Uterus (tissue), 4 donors: ENCODE data around the gene TSGA10. TPM values are rescaled to one million over a fixed set of nuclear protein-coding genes. Genes with fewer than 3 reads are reported as not detected.

Experiments used
- DNase-seq, 2 donors: peaks; one replicate each; pipeline ENCODE4 v3.0.0-alpha.2; 2019 to 2020
- H3K27ac ChIP-seq, 2 donors: fragments of 200-600 bp; sonication (generic); 1 replicate in 1 of 2; 2 replicates in 1 of 2; pipeline ENCODE4 v1.5.1; 2016 to 2018
- H3K27me3 ChIP-seq, 2 donors: fragments of 200-600 bp; sonication (generic); one replicate each; pipeline ENCODE4 v1.5.1; 2018 to 2019; ENCODE audit warnings: control low read depth in 1 of 2
- H3K36me3 ChIP-seq, 2 donors: fragments of 200-600 bp; sonication (generic); one replicate each; pipeline ENCODE4 v1.5.1; 2019; ENCODE audit warnings: control low read depth in 1 of 2
- H3K4me1 ChIP-seq, 2 donors: fragments of 200-600 bp; sonication (generic); one replicate each; pipeline ENCODE4 v1.5.1; 2018 to 2019; ENCODE audit warnings: control low read depth in 1 of 2
- H3K4me3 ChIP-seq, 2 donors: fragments of 200-600 bp; sonication (generic); 1 replicate in 1 of 2; 2 replicates in 1 of 2; pipeline ENCODE4 v1.5.1; 2018 to 2019; ENCODE audit warnings: mild to moderate bottlenecking in 1 of 2
- H3K9me3 ChIP-seq, 2 donors: fragments of 200-600 bp; sonication (generic); one replicate each; pipeline ENCODE4 v1.5.1; 2019; ENCODE audit warnings: control low read depth in 1 of 2
- CTCF ChIP-seq, 4 experiments: fragments of 200-600 bp in 2 of 4; fragments of 450-650 bp in 2 of 4; sonication (generic) in 2 of 4; IDR thresholded peaks; one replicate each; pipeline ENCODE4 v1.5.1; 2016 to 2019; ENCODE audit warnings: antibody characterized with exemption in 4 of 4, mild to moderate bottlenecking in 2 of 4, moderate library complexity in 1 of 4
- POLR2A ChIP-seq, 2 donors: fragments of 450-650 bp; IDR thresholded peaks; one replicate each; pipeline ENCODE4 v1.6.1; 2016; ENCODE audit warnings: antibody characterized with exemption in 2 of 2, mild to moderate bottlenecking in 1 of 2, moderate library complexity in 1 of 2
- intact Hi-C: fragments of 100-400 bp; cut with DNase I; formaldehyde crosslinking; loops from one replicate; pipeline ENCODE4 v1.15.1; 2023; ENCODE audit warnings: low total_unique reads
- total RNA-seq, 4 donors: library from RNA; depleted of rRNA in 3 of 4; stranded (reverse); fragments of >200 nt in 3 of 4; gene quantifications; one replicate each; pipeline versions ENCODE4 v1.1.0 to v1.2.4, GENCODE V29; 2014 to 2023
- donor health status: DM: yes; HTN: yes; CAD: no.

Gene TSGA10
- total RNA-seq, 4 donors from 2014 or later: 5.9 to 22.5 (median 16.2) TPM

DNA sequence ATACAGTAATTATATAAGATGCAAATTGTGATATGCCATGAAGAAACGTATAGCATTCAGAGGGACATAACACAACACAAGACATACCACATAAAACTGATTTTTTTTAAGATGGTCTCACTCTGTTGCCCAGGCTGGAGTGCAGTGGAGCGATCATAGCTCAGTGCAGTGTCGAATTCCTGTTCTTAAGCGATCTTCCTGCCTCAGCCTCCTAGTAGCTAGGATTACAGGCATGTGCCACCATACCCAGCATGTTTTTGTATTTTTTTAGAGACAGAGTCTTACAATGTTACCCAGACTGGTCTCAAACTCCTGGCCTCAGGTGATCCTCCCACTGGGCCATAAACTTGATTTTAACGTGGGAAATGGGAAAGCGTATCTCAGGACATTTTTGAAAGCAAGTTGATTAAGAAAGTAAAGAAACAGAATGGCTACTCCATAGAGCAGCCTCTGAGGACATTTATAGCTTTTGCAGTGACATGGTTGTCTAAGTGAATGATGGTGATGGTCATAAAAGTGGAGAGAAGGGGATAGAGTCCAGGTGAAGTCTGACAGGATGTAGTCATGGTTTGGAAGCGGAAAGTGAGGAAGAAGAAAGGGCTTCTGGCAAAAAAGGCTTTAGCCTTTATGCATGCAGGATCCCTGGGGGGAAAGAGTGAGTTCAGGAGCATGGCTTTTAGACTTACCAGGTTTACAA, 2.4 kb downstream of the TSGA10 start:
- Histone ChIP-seq H3K27me3 (no peaks in the 10 kb centered on the region), H3K4me3 (no peak overlapping the region), H3K27ac (no peak overlapping the region), H3K4me1 (no peaks in the 10 kb centered on the region), H3K36me3 (no peaks in the 10 kb centered on the region), H3K9me3 (no peaks in the 10 kb centered on the region)
- TF ChIP-seq CTCF (IDR thresholded peaks at IDR 0.05) (no peak), POLR2A (IDR thresholded peaks at IDR 0.05) (no peak)
- no peak for DNase-seq
- intact Hi-C loops: no loop called here

DNA sequence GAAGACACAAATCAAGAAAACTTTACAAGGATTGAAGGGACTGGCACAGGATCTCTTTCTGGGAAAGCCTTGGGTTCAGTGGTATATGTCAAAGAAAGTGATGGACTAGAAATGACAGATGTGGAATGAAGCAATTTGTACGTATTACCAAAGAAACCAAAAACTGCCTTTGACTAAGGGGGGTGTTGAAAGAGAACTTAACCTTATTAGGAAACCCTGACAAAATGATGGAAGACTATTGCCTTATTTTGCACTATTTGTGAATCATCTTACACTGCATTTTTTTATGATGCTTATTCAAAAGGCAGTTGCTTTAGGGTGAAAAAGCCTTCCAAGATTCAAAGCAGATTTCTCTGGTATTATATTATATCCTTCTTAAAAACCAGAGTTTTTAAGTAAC, 4.0 kb downstream of the TSGA10 start:
- TF ChIP-seq POLR2A (IDR thresholded peaks at IDR 0.05) (no peak), CTCF (IDR thresholded peaks at IDR 0.05) (no peak)
- Histone ChIP-seq H3K9me3 (no peaks in the 10 kb centered on the region), H3K4me1 (no peaks in the 10 kb centered on the region), H3K36me3 (no peaks in the 10 kb centered on the region), H3K27ac (peak overlapping the region in 1 of 2 donors; percentile 27), H3K27me3 (no peaks in the 10 kb centered on the region), H3K4me3 (no peak overlapping the region)
- intact Hi-C loops: no loop called here
- no peak for DNase-seq

DNA sequence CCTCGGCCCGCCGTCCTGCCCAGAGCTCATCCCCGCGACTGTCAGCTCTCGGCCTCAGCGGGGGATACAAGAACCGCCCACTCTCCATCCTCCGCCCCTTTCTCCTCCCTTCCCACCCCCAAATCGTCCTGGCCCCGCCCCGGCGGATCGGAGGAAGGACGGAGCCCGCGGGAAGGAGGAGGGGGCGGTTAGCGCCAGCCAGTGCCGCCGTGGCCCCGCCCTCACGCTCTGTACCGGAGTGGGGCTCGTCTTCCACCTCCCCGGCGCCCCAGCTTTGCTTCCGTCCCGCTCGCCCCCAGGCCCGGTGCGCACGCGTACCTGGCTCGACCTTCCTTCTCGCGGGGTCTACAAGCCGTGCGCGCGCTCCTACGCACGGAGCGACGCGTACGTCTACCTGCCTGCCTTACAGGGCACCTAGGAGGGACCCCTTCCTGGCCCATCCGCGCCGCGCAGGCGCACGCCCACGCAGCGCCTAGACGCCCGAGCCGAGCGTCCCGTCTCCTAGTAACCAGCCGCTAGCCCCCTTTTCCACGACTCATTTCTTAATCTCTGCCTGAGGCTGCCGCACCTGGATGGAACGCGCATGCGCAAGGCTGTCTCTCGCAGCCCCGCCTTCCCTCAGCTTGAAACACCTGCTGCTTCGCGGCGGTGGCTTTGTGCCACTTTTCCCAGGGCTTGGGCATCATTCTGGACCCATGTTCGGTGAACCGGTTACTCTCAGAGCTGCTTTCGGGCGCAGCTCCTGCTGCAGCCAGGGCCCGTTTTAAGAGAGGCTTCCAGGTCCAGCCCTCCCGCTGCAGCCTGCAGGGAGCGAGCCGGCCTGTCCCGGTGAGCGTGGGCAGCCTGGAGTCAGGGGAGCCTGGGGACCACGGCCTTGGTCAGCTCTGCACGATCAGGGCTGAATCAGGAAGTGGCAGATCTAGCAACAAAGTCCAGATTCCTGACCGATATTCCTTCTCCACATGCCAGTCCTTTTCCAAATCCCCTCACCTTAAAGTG, 13.3 kb downstream of the TSGA10 start, which contains the start of gene C2orf15:
C2orf15 (plus strand) TSS at position 598 of the 999 bp plus-strand sequence. CDS start 8,852 bp downstream, outside the sequence.
- H3K27ac ChIP-seq: peak within 1 kb of the TSS; percentile 81 to 83
- no peaks in the 10 kb centered on the region for H3K36me3 ChIP-seq
- intact Hi-C loops: no loop called here
- peak; percentile 92 to 94 for DNase-seq
- peaks cover 0 to 4% of the 10 kb centered on the region in 2 donors for H3K4me1 ChIP-seq
- TF ChIP-seq POLR2A (IDR thresholded peaks at IDR 0.05): peak; percentile 39 to 96
- TF ChIP-seq CTCF (IDR thresholded peaks at IDR 0.05): peak in 1 of 4 experiments; percentile 1
- H3K4me3 ChIP-seq: peak within 1 kb of the TSS; percentile 73 to 97
- no peaks in the 10 kb centered on the region for H3K9me3 ChIP-seq
- no peaks in the 10 kb centered on the region for H3K27me3 ChIP-seq

DNA sequence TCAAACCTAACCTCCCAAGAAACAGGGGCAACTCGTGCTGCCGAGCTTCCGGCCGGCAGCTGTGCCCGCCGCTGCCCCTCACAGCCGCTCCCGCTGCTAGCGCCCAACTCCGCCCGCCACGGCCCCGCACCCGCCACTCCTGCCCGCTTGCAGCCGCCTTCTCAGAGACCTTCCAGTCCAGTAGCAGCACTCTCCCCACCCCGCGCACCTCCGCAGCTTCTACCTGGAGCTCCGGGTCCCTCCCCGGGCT, 14.0 kb downstream of the TSGA10 start:
- Histone ChIP-seq H3K27ac (peak overlapping the region; percentile 81 to 83), H3K4me3 (peak overlapping the region; percentile 73 to 97), H3K36me3 (no peaks in the 10 kb centered on the region), H3K4me1 (peaks cover 0 to 4% of the 10 kb centered on the region in 2 donors), H3K9me3 (no peaks in the 10 kb centered on the region), H3K27me3 (no peaks in the 10 kb centered on the region)
- TF ChIP-seq POLR2A (IDR thresholded peaks at IDR 0.05) (peak in 1 of 2 donors; percentile 93), CTCF (IDR thresholded peaks at IDR 0.05) (no peak)
- intact Hi-C loops: no loop called here
- peak in 1 of 2 donors; percentile 19 for DNase-seq
